T-cell (primary cell): ENCODE results near the gene GPR89A. TPM values are rescaled to one million over a fixed set of nuclear protein-coding genes. Genes with fewer than 3 reads are reported as not detected.
"Not testable (repeated sequence)": the region's sequence is repeated elsewhere in the genome, so short reads cannot be mapped to it uniquely, and the experiment has no call there.

Source experiments
- ATAC-seq, 4 experiments: fragments of 200-7000 bp in 3 of 4; fragments of 150-1000 bp in 1 of 4; cut with Tn5 transposase; replicated peaks in 1 of 4; 1 replicate in 3 of 4; 2 replicates in 1 of 4; pipeline ENCODE4 v1.10.0; 2021; ENCODE audit warnings: moderate library complexity in 3 of 4, mild to moderate bottlenecking in 2 of 4, moderate number of reproducible peaks in 1 of 4
- CTCF ChIA-PET, 2 donors: fragments of 300-600 bp; sonication (Branson Sonifier 250); formaldehyde crosslinking; loops; one replicate each; lab custom pipeline; 2022; ENCODE audit warnings: antibody characterized with exemption in 2 of 2; lab: Charles Lee
- POLR2A ChIA-PET, 2 donors: fragments of 300-600 bp; sonication (Branson Sonifier 250); formaldehyde crosslinking; loops; one replicate each; lab custom pipeline; 2022; ENCODE audit warnings: antibody characterized with exemption in 2 of 2; lab: Charles Lee
- DNase-seq, 35 experiments: peaks; one replicate each; pipeline versions ENCODE4 v3.0.0 to v3.0.0-alpha.2; 2013 to 2023
- H3K27ac ChIP-seq: one replicate; pipeline ENCODE4 v1.5.1; 2013; ENCODE audit warnings: low read length
- H3K27me3 ChIP-seq, 2 experiments: replicated peaks in 1 of 2; 1 replicate in 1 of 2; 2 replicates in 1 of 2; pipeline versions ENCODE4 v1.6.1 to v1.7.0; 2013; ENCODE audit warnings: low read length in 1 of 2, mixed read lengths in 1 of 2; ENCODE audit not compliant: control insufficient read depth in 2 of 2, insufficient read depth in 2 of 2; ENCODE audit errors: extremely low read depth in 1 of 2
- H3K36me3 ChIP-seq, 2 donors: 1 replicate in 1 of 2; 2 replicates in 1 of 2; pipeline versions ENCODE4 v1.6.1 to v1.7.0; 2013; ENCODE audit warnings: low read length in 1 of 2; ENCODE audit not compliant: control insufficient read depth in 2 of 2, insufficient read depth in 1 of 2; ENCODE audit errors: extremely low read depth in 1 of 2
- H3K4me1 ChIP-seq, 2 experiments: 1 replicate in 1 of 2; 2 replicates in 1 of 2; pipeline versions ENCODE4 v1.6.1 to v1.7.0; 2013; ENCODE audit warnings: low read length in 2 of 2, mixed read lengths in 1 of 2; ENCODE audit not compliant: insufficient read depth in 2 of 2, control insufficient read depth in 1 of 2; ENCODE audit errors: extremely low read depth in 1 of 2
- H3K4me3 ChIP-seq, 2 donors: 1 replicate in 1 of 2; 2 replicates in 1 of 2; pipeline versions ENCODE4 v1.5.1 to v1.7.0; 2013; ENCODE audit warnings: mild to moderate bottlenecking in 2 of 2, low read length in 1 of 2, moderate library complexity in 1 of 2; ENCODE audit not compliant: control insufficient read depth in 1 of 2; ENCODE audit errors: extremely low read depth in 1 of 2
- H3K9me3 ChIP-seq: 2 replicates; pipeline ENCODE4 v1.7.0; 2013
- H3K27ac Mint-ChIP-seq, 2 donors: one replicate each; pipeline ENCODE4 v1.8.0; 2020 to 2021; ENCODE audit warnings: mild to moderate bottlenecking in 2 of 2, mixed read lengths in 2 of 2
- H3K27me3 Mint-ChIP-seq, 2 donors: one replicate each; pipeline ENCODE4 v1.8.0; 2021 to 2022; ENCODE audit warnings: mixed read lengths in 2 of 2
- H3K36me3 Mint-ChIP-seq: one replicate; pipeline ENCODE4 v1.8.0; 2021; ENCODE audit warnings: mixed read lengths
- H3K4me1 Mint-ChIP-seq, 3 donors: one replicate each; pipeline ENCODE4 v1.8.0; 2020 to 2022; ENCODE audit warnings: mixed read lengths in 3 of 3, mild to moderate bottlenecking in 1 of 3
- H3K4me3 Mint-ChIP-seq, 3 donors: one replicate each; pipeline ENCODE4 v1.8.0; 2020 to 2022; ENCODE audit warnings: mild to moderate bottlenecking in 3 of 3, mixed read lengths in 3 of 3, moderate library complexity in 3 of 3
- H3K9me3 Mint-ChIP-seq, 3 donors: one replicate each; pipeline ENCODE4 v1.8.0; 2020 to 2022; ENCODE audit warnings: mixed read lengths in 3 of 3
- WGBS: methylation state at CpG from one replicate; pipeline ENCODE4 v1.1.5; 2013; ENCODE audit warnings: missing lambda C conversion rate; ENCODE audit not compliant: insufficient coverage; 5-methylcytosine and 5-hydroxymethylcytosine counted together
- total RNA-seq, 35 experiments: library from RNA in 6 of 35; stranded (reverse) in 6 of 35; fragments of 120-200 nt in 1 of 35; gene quantifications; one replicate each; pipeline versions ENCODE4 v1.2.1 to v1.2.4 and lab custom pipeline; 2013 to 2026

The GPR89A gene
- total RNA-seq, 5 donors from 2014 or later (not counting 1 experiment from before 2014, with no cell fraction given), result 30.3 to 46.2 (median 35.0) TPM

GRCh38 chr1:145718465-145718864, 110.7 kb downstream of the GPR89A start:
- WGBS, result no CpG with 5 or more reads among the region's 5 CpGs
- H3K36me3 Mint-ChIP-seq, H3K36me3 ChIP-seq, H3K4me3 Mint-ChIP-seq, H3K27ac Mint-ChIP-seq, POLR2A ChIA-PET, H3K27ac ChIP-seq, DNase-seq, H3K4me3 ChIP-seq, H3K9me3 Mint-ChIP-seq, H3K9me3 ChIP-seq, ATAC-seq: not testable (repeated sequence)
- Histone ChIP-seq H3K4me1 (peaks cover 0 to 58% of the 10 kb centered on the region in 2 experiments), H3K27me3 (peaks cover 0 to 16% of the 10 kb centered on the region in 2 experiments)
- Mint-ChIP-seq H3K4me1 (peaks cover 10 to 30% (median 25%) of the 10 kb centered on the region in 3 donors), H3K27me3 (peaks cover 12 to 18% of the 10 kb centered on the region in 2 donors)
- CTCF ChIA-PET, result interaction anchor here in 1 of 2 donors (0.6 kb wide), 1 partner anchor 115 kb away, joined by 3 read pairs; no protein-coding TSS in a partner anchor

GRCh38 chr1:145719230-145720079, 111.7 kb downstream of the GPR89A start, which contains the start of gene CD160:
Gene CD160 (plus strand): TSS chr1:145719499. CDS start chr1:145728328, 8,829 bp downstream.
- Histone ChIP-seq H3K27ac (no peak within 1 kb of the TSS), H3K36me3 (no peaks in the 10 kb centered on the region), H3K4me3 (peak within 1 kb of the TSS in 1 of 2 donors; percentile 47), H3K9me3 (no peaks in the 10 kb centered on the region), H3K27me3 (peaks cover 0 to 16% of the 10 kb centered on the region in 2 experiments), H3K4me1 (peaks cover 0 to 56% of the 10 kb centered on the region in 2 experiments)
- no peak for ATAC-seq
- H3K27me3 Mint-ChIP-seq, result peaks cover 12 to 18% of the 10 kb centered on the region in 2 donors
- no peaks in the 10 kb centered on the region for H3K9me3 Mint-ChIP-seq
- WGBS, result 69% methylated on average over 5 of the region's 12 CpGs
- peaks cover 10 to 30% (median 25%) of the 10 kb centered on the region in 3 donors for H3K4me1 Mint-ChIP-seq
- H3K36me3 Mint-ChIP-seq, result no peaks in the 10 kb centered on the region
- no peak within 1 kb of the TSS for H3K27ac Mint-ChIP-seq
- CTCF ChIA-PET, result interaction anchor here in 1 of 2 donors (1.0 kb wide), 1 partner anchor 18 kb away, joined by 3 read pairs; no protein-coding TSS in a partner anchor
- POLR2A ChIA-PET, result no interaction called here
- peak within 1 kb of the TSS; percentile 21 to 75 (median 60) for H3K4me3 Mint-ChIP-seq
- peak in 1 of 35 experiments; percentile 40 for DNase-seq

Other genes starting within 250 kb of the GPR89A start
- 1 to 10 TPM; 2.7 to 8.2 (median 3.9) TPM for gene NBPF20, start 182.4 kb upstream of the GPR89A start, total RNA-seq
- under 1 TPM in 1 of 5 donors, not detected in 4; 0.39 TPM for gene PDZK1, start 99.4 kb downstream of the GPR89A start, total RNA-seq
- 1 to 10 TPM in 3 of 5 donors, under 1 TPM in 2; 0.53 to 9.1 (median 1.7) TPM for gene CD160, start 111.5 kb downstream of the GPR89A start, total RNA-seq
- 10 to 100 TPM; 12.0 to 17.5 (median 13.4) TPM for gene RNF115, start 216.1 kb downstream of the GPR89A start, total RNA-seq
- 10 to 100 TPM; 24.5 to 42.0 (median 38.2) TPM for gene POLR3C, start 216.2 kb downstream of the GPR89A start, total RNA-seq
- gene NUDT17, start 237.6 kb downstream of the GPR89A start, total RNA-seq, result 1 to 10 TPM; 2.8 to 7.6 (median 6.3) TPM